Activated T-helper 1 cell treated with Interleukin-2 at 50 U/mL for 16 hours (primary cell): ENCODE results near the gene HEBP1.

Experiments used
- DNase-seq: peaks from one replicate; pipeline ENCODE4 v3.0.0-alpha.2; 2020; ENCODE audit warnings: low read depth

The HEBP1 gene

GRCh38 chr12:12990700-12991468, 9.2 kb downstream of the HEBP1 start:
- no peak for DNase-seq

GRCh38 chr12:12987421-12987820, 12.6 kb downstream of the HEBP1 start:
- DNase-seq = no peak

- no peak for DNase-seq
These were observed 13.2 kb downstream of the HEBP1 start for GRCh38 chr12:12986775-12987331.

- DNase-seq = no peak
These were observed 14.2 kb downstream of the HEBP1 start for GRCh38 chr12:12985817-12986408.

DNA sequence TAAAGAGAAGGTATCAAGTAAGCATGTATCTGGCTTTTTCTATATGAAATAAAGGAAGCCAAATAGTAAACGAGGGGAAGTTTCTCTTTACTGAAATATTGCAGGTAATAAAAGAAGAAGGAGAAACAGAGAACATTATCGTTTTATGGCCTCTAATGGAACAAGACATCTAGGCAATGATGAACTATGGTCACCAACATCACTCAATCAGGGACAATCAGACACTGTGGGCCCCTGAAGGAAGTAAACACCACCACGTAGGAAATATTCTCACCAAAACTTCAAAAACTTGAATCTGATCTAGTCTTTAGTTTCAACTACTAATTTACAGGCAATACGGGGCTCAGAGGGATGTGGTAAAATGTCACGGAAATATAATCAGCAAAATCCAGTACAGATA, 15.9 kb downstream of the HEBP1 start:
- DNase-seq = no peak

DNA sequence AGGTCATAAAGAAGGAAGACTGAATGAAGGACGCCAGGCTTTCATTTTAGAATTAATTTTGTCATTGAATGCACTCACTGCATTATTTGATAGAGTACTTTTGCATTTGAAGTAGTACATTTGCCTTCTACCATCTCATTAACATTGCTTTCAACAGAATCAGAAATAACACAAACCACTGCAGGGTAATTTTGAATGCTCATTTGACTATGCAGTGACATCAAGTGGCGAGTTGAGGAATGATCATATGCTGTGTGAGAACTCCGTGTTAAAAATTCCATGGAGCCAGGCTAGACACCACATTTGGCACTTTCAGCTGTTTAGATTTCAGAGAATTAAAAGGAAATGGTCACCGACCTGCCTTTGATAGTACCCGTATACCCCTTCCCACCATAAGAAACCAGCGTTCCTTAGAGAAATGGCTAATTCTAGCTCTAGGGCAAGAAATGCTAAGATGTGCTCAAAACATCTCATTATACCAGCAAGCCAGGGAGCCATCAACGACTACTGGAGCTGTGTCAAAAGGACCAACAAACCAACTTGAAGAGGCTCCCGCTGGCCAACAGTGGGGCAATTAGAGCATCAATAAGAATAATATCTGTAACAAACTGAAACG, 16.5 kb downstream of the HEBP1 start:
- DNase-seq = no peak

- DNase-seq = no peak
These were observed 17.7 kb downstream of the HEBP1 start for GRCh38 chr12:12982331-12982730.

GRCh38 chr12:12979731-12980259, 20.3 kb downstream of the HEBP1 start:
- DNase-seq = no peak

GRCh38 chr12:12979126-12979525, 20.9 kb downstream of the HEBP1 start:
- DNase-seq = no peak

DNA sequence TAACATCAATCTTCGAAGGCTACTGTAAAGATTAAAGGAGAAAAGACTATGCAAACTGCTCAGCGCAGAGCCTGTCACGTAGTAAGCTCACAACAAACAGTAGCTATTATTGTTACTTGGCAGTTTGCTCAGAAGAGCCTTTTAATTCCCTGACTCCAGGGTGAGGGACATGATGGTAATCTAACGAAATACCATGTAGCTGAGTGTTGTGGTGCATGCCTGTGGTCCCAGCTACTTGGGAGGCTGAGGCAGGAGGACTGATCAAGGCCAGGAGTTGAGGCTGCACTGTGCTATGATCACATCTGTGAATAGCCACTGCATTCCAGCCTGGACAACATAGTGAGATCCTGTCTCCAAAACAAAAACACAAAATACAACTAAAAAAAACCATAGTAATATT, 22.8 kb downstream of the HEBP1 start:
- no peak for DNase-seq

GRCh38 chr12:12976366-12976765, 23.7 kb downstream of the HEBP1 start:
- DNase-seq = no peak

GRCh38 chr12:12975322-12976077, 24.6 kb downstream of the HEBP1 start:
- DNase-seq = no peak

DNA sequence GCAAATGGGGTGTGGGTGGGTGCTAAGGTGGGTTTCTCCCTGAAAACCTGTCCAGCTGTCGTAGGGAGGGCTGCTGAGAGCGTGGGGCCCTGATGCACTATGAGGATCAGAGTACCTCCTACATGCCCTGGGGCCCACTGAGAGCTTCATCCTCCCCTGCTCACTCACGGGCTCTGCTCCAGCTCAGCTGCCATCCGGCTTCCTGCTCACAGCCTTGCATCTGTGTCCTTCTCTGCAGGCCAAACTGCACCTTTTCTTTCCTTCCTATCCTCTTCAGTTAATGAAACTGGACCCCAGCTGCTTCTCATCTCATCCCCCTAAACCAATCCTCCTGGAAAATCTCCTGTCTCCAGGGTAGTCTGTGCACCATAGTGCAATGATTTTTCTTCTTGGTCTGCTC, 25.9 kb downstream of the HEBP1 start:
- DNase-seq = no peak

GRCh38 chr12:12973019-12973418, 27.0 kb downstream of the HEBP1 start:
- DNase-seq = no peak

GRCh38 chr12:12965836-12966235, 34.2 kb downstream of the HEBP1 start:
- no peak for DNase-seq

- DNase-seq = no peak
These were observed 35.8 kb downstream of the HEBP1 start for GRCh38 chr12:12964255-12964654.

DNA sequence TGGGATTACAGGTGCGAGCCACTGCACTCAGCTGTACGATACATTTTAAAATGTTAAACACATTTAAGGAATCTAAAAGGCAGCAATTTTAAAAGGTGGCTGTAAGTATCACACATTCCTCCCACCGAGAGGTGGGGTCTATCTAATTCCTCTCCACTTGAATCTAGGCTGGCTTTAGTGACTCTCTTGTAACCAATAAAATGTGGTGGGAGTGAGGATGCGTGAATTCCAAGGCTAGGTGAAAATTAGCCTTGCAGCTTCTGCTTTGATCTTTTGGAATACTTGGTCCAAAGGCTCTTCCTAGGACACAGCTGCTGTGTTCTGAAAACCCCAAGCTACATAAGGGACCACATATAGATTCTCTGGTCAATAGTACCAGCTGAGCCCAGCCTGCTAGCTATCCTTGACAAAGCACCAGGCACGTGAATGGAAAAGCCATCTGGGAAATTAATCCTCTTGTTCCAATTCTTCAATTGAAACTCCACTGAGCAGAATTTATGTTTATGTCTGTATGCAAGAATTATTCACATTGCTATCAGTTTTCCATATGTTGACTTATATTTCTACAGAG, 39.3 kb downstream of the HEBP1 start:
- DNase-seq = no peak

- DNase-seq = no peak
These were observed 41.2 kb downstream of the HEBP1 start for GRCh38 chr12:12958886-12959285.

- DNase-seq = no peak
These were observed 45.0 kb downstream of the HEBP1 start for GRCh38 chr12:12954878-12955625.

- no peak for DNase-seq
These were observed 45.7 kb downstream of the HEBP1 start for GRCh38 chr12:12954356-12954755.

DNA sequence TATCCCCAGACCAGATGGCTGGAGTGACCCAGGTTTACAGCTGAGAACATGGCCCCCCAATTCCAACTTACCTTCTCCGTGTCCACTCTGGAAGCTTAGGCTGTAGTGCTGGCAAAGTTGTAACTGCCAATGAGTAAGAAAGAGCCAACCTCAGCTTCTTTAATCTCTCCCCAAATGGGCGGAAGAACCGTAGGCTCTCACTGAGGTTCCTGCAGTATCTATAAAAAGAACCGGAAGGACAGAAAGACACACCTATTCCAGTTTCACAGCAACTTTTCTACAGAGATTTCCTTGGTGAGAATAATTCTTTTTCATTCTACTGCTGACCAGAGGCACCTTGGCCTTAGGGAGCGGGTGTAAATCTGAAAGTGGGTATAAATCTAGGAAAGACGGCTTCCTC, 48.0 kb downstream of the HEBP1 start, which contains the start of gene GPRC5D:
Gene GPRC5D (minus strand): TSS at position 135 of the 400 bp plus-strand sequence. CDS start 1,786 bp downstream, outside the sequence.
- no peak for DNase-seq
